Measurements from ENCODE around the gene FAM32A. TPM values are rescaled to one million over a fixed set of nuclear protein-coding genes. Genes with fewer than 3 reads are reported as not detected.
A peak's percentile ranks its signal among the peaks of the same experiment; 100 is the strongest.
"Not testable (repeated sequence)": the region's sequence is repeated elsewhere in the genome, so short reads cannot be mapped to it uniquely, and the experiment has no call there.

FAM32A gene
- total and polyA plus RNA-seq, 2 donors (not counting 1 experiment from before 2014, with no cell fraction given): 106 to 141 TPM

DNA sequence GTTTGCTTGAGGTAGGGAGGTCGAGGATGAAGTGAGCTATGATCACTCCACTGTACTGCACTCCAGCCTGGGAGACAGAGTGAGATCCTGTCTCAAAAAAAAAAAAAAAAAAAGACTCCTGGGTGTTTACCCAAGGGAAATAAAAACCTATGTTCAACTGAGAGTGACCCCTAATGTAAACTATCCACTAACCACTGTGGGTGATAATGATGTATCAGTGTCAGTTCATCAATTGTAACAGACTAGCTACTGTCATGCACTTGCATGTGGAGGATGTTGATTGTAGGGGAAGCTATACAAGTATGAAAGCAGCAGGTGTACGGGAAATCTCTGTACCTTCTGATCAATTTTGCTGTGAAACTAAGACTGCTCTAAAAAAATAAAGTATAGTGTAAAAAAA, 9.3 kb upstream of the FAM32A start:
- no peaks in the 10 kb centered on the region for H3K36me3 ChIP-seq (ENCODE audit: control insufficient read depth, insufficient read depth, low read length)
- no peak overlapping the region for H3K4me2 ChIP-seq (ENCODE audit: extremely low read depth, insufficient read depth, low read length)
- TF ChIP-seq CTCF (conservative IDR thresholded peaks at IDR 0.05 in 1 of 2, IDR thresholded peaks at IDR 0.05 in 1 of 2; ENCODE audit: low read depth in 1 of 2, low read length in 2 of 2) (no peak), EZH2 (IDR thresholded peaks at IDR 0.05; ENCODE audit: low read length, missing control alignments) (no peak)
- H3K27me3 ChIP-seq (ENCODE audit: control insufficient read depth, insufficient read depth, low read length): peaks cover 3% of the 10 kb centered on the region
- no peak overlapping the region for H3K4me3 ChIP-seq (replicated peaks in 1 of 4; ENCODE audit: control extremely low read depth in 1 of 4, insufficient read depth in 1 of 4, low read depth in 3 of 4, low read length in 4 of 4)
- no peaks in the 10 kb centered on the region for H3K79me2 ChIP-seq (ENCODE audit: control insufficient read depth, insufficient read depth, low read length)
- DNase-seq (ENCODE audit: low read depth in 2 of 2): no peak
- H2AFZ ChIP-seq (ENCODE audit: low read length): no peak overlapping the region
- H3K27ac ChIP-seq (ENCODE audit: insufficient read depth, low read length): no peak overlapping the region
- H4K20me1 ChIP-seq (ENCODE audit: control insufficient read depth, extremely low read depth, insufficient read depth, low read length): no peaks in the 10 kb centered on the region
- peaks cover 4% of the 10 kb centered on the region for H3K4me1 ChIP-seq (ENCODE audit: control insufficient read depth, extremely low read depth, insufficient read depth, low read length)
- no peaks in the 10 kb centered on the region for H3K9me3 ChIP-seq (ENCODE audit: control insufficient read depth, insufficient read depth, low read depth, low read length)
- H3K9ac ChIP-seq (ENCODE audit: insufficient read depth, low read length): no peak overlapping the region

DNA sequence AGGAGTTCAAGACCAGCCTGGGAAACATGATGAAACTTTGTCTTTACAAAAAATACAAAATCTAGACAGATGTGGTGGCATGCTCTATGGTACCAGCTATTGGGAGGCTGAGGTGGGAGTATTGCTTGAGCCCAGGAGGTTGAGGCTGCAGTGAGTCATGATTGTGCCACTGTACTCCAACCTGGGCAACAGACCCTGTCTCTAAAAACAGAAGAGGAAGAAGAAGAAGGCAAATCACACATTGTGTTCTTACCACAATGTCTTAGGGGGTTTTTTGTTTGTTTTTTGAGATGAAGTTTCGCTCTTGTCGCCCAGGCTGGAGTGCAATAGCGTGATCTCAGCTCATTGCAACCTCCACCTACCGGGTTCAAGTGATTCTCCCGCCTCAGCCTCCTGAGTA, 6.3 kb upstream of the FAM32A start:
- not testable (repeated sequence) for H3K9me3 ChIP-seq (ENCODE audit: control insufficient read depth, insufficient read depth, low read depth, low read length); H3K9ac ChIP-seq (ENCODE audit: insufficient read depth, low read length); H3K4me2 ChIP-seq (ENCODE audit: extremely low read depth, insufficient read depth, low read length); H3K79me2 ChIP-seq (ENCODE audit: control insufficient read depth, insufficient read depth, low read length); H3K36me3 ChIP-seq (ENCODE audit: control insufficient read depth, insufficient read depth, low read length); H3K4me1 ChIP-seq (ENCODE audit: control insufficient read depth, extremely low read depth, insufficient read depth, low read length); DNase-seq (ENCODE audit: low read depth in 2 of 2); H3K27ac ChIP-seq (ENCODE audit: insufficient read depth, low read length); H4K20me1 ChIP-seq (ENCODE audit: control insufficient read depth, extremely low read depth, insufficient read depth, low read length); H3K27me3 ChIP-seq (ENCODE audit: control insufficient read depth, insufficient read depth, low read length); H2AFZ ChIP-seq (ENCODE audit: low read length); H3K4me3 ChIP-seq (replicated peaks in 1 of 4; ENCODE audit: control extremely low read depth in 1 of 4, insufficient read depth in 1 of 4, low read depth in 3 of 4, low read length in 4 of 4)

- Histone ChIP-seq H3K4me1 (ENCODE audit: control insufficient read depth, extremely low read depth, insufficient read depth, low read length) (peaks cover 4% of the 10 kb centered on the region), H2AFZ (ENCODE audit: low read length) (no peak overlapping the region), H4K20me1 (ENCODE audit: control insufficient read depth, extremely low read depth, insufficient read depth, low read length) (no peaks in the 10 kb centered on the region), H3K79me2 (ENCODE audit: control insufficient read depth, insufficient read depth, low read length) (peaks cover 2% of the 10 kb centered on the region), H3K4me2 (ENCODE audit: extremely low read depth, insufficient read depth, low read length) (peak overlapping the region; percentile 40), H3K9me3 (ENCODE audit: control insufficient read depth, insufficient read depth, low read depth, low read length) (no peaks in the 10 kb centered on the region), H3K27me3 (ENCODE audit: control insufficient read depth, insufficient read depth, low read length) (no peaks in the 10 kb centered on the region), H3K9ac (ENCODE audit: insufficient read depth, low read length) (no peak overlapping the region), H3K4me3 (replicated peaks in 1 of 4; ENCODE audit: control extremely low read depth in 1 of 4, insufficient read depth in 1 of 4, low read depth in 3 of 4, low read length in 4 of 4) (no peak overlapping the region), H3K27ac (ENCODE audit: insufficient read depth, low read length) (no peak overlapping the region), H3K36me3 (ENCODE audit: control insufficient read depth, insufficient read depth, low read length) (no peaks in the 10 kb centered on the region)
- peak; percentile 70 to 84 for DNase-seq (ENCODE audit: low read depth in 2 of 2)
- TF ChIP-seq EZH2 (IDR thresholded peaks at IDR 0.05; ENCODE audit: low read length, missing control alignments) (no peak), CTCF (conservative IDR thresholded peaks at IDR 0.05 in 1 of 2, IDR thresholded peaks at IDR 0.05 in 1 of 2; ENCODE audit: low read depth in 1 of 2, low read length in 2 of 2) (no peak)
These were observed 4.6 kb upstream of the FAM32A start for GRCh38 chr19:16180611-16181010.
